Fibroblast of the aortic adventitia (primary cell): Measurements from ENCODE around the gene ERGIC1. TPM values are rescaled to one million over a fixed set of nuclear protein-coding genes. Genes with fewer than 3 reads are reported as not detected.
A peak's percentile ranks its signal among the peaks of the same experiment; 100 is the strongest.
"Not testable (repeated sequence)": the region's sequence is repeated elsewhere in the genome, so short reads cannot be mapped to it uniquely, and the experiment has no call there.

Source experiments
- DNase-seq: peaks from one replicate; pipeline ENCODE4 v3.0.0-alpha.2; 2010; ENCODE audit warnings: low read depth
- H3K4me3 ChIP-seq: 2 replicates; pipeline ENCODE4 v1.5.1; 2011; ENCODE audit warnings: low read depth, mild to moderate bottlenecking, control low read depth, low read length, moderate library complexity
- CTCF ChIP-seq: IDR thresholded peaks from 2 replicates; pipeline ENCODE4 v1.5.1; 2011; ENCODE audit warnings: mild to moderate bottlenecking, low read length, control low read depth, inconsistent platforms; ENCODE audit not compliant: insufficient read depth
- total RNA-seq: library from RNA; depleted of rRNA; stranded (reverse); fragments of >200 nt; gene quantifications from 2 replicates; pipeline ENCODE4 v1.2.3, GENCODE V29; 2012; ENCODE audit warnings: low replicate concordance

ERGIC1 gene
- total RNA-seq, 1 donor = 193 TPM

- TF ChIP-seq CTCF = no peak
- no peak overlapping the region for H3K4me3 ChIP-seq
- no peak for DNase-seq
Measured at GRCh38 chr5:172848419-172848818, 14.4 kb downstream of the ERGIC1 start.

DNA sequence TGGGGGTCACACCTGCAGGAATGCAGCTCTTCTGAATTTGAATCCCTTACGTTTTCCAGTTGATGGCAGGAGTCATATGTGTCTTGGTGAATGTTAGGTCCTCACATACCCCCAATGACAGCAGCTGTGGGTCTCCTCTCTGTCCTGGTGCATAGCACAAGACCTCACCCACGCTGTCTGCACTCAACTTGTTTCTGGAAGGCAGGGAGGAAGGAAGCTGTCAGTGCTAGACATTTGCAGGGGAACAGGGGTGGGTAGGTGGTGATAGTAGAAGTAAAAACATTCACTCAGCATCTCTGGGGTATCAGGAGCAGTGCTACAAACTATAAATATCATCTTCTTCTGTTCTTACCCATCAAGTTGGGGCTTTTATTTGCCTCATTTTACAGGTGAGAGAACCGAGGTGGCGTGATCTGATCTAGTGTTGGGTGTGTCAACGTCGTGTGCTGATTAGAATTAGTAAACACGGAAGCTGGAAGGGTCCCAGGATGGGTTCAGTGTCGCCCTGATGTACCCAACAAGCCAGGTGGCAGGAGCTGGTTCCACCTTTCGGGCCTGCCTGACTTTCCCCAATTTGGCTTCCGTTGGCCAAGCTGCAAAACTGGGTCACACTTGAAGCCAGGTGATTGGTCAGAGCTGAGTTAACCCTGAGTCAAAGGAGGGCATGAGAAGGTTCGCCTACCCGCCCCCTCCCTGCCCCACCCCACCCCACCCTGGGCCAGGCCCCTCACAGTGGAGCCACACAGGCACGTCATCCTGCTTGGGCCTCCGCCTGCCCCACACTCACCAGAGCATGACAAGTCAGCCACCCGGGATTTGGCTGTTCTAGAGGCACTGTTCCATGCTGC, 15.8 kb downstream of the ERGIC1 start:
- no peak for TF ChIP-seq CTCF
- H3K4me3 ChIP-seq = no peak overlapping the region
- DNase-seq = peak; percentile 35

DNA sequence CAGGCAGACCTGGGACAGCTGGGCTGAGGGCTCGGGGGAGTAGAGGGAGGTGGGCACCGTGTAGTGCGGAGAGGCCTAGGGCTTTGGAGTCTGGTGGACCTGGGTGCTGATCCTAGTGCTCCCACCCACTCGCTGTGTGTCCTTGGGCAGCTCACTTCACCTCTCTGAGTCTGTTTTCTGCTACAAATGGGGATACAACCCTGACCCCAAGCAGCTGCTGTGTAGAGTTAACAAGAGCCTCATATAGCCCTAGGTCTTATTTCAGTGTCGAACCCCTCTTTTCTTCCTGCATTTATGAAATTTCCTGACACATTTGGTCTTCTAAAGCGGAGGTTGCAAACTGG, 16.4 kb downstream of the ERGIC1 start:
- no peak overlapping the region for H3K4me3 ChIP-seq
- no peak for DNase-seq
- TF ChIP-seq CTCF = no peak

DNA sequence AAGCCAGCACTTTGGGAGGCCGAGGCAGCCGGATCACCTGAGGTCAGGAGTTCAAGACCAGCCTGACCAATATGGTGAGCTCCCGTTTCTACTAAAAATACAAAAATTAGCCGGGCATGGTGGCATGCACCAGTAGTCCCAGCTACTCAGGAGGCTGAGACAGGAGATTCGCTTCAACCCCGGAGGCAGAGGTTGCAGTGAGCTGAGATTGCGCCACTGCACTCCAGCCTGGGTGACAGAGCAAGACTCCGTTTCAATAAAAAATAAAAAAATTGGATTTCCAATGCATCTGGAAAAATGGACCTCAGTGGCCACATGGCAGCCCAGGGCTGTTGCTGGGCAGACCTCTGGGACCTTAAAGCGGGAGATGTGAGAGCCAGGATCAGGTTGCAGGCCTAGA, 17.2 kb downstream of the ERGIC1 start:
- not testable (repeated sequence) for DNase-seq, H3K4me3 ChIP-seq

DNA sequence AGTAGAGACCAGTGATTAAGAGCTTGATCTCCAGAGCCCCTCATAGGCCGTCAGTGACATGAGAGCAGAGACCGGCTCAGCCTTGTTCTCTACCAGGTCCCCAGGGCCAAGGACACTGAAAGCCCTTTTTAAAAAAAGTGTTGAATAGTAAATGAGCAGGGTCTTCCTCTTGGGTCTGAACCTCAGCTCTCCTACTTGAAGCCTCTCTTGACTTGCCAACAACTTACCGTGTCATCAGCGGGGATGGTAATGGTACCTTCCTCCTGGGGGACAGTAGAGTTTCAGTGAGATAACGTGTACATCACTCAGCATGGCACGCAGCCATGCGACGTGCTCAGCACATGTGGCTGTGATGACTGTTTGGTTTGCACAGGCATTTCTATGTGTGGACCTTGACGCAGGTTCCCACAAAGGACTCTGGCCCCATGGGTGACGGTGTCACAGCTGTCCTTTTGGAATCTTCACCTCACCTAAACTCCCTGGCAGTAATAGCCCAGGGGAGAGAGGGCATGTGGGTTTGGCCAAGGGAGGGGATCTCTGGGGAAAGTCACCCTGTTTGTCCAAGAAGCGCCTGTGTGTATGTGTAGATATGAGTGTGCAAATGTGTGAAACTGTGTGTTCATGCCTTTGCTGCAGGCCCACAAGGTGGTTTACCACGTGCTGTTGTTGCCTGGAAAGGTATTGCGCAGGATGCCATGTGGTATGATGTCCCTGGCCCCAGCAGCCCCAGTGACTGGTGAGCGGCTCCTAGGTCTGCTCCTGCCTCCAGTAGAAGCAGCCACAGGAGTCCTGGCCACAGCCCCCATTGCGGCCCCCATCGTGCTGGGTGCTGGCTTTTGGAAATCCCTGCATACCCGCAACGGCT, 18.7 kb downstream of the ERGIC1 start:
- TF ChIP-seq CTCF = no peak
- peak; percentile 40 for DNase-seq
- H3K4me3 ChIP-seq = no peak overlapping the region

DNA sequence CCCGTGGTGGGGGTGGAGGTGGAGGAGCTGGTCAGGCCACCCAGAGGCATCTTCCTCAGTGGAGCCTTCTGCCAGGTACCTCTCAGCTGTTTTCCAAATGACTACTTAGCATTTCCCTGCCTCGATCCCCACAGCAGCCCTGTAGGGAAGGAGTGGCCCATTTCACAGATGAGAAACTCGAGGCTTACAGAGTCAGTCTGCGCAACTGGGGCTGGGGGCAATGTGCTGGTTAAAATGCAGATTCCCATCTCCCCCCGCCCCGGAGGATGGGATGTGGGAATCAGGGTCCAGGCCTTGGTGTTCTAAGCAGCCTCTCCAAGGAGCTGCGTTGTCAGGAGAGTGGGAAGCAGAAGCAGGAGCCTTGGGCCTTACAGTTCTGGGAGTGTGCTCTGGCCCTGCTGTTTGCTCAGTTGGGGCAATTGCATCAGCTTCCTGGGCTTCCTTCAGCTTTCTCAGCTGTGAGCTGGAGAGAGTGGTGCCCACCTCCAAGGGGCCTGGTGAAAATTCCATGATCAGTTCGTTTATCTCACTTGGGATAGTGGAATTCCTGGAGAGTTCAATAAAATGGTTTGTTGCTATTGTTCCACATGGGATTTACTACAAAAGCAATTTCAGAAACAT, 19.4 kb downstream of the ERGIC1 start:
- peak; percentile 85 for DNase-seq
- no peak for TF ChIP-seq CTCF
- H3K4me3 ChIP-seq = no peak overlapping the region

- no peak overlapping the region for H3K4me3 ChIP-seq
- TF ChIP-seq CTCF = no peak
- peak; percentile 61 for DNase-seq
Measured at GRCh38 chr5:172854451-172854871, 20.4 kb downstream of the ERGIC1 start.
